G401 (cell line): ENCODE data around the gene SAA4. TPM values are rescaled to one million over a fixed set of nuclear protein-coding genes. Genes with fewer than 3 reads are reported as not detected.
"Not testable (repeated sequence)": the region's sequence is repeated elsewhere in the genome, so short reads cannot be mapped to it uniquely, and the experiment has no call there.

ENCODE experiments used
- DNase-seq: peaks from one replicate; pipeline ENCODE4 v3.0.0-alpha.2; 2015; ENCODE audit warnings: low spot score
- in situ Hi-C: cut with HindIII; loops from 2 replicates; pipeline ENCODE4 v1.10.0; 2016; ENCODE audit warnings: low sequenced_read_pairs, mixed read lengths
- total RNA-seq: library from RNA; depleted of rRNA; stranded (reverse); fragments of >200 nt; shearing (Covaris generic); gene quantifications from 2 replicates; pipeline ENCODE4 v1.2.3, GENCODE V29; 2014

SAA4 gene
- total RNA-seq, 1 experiment from 2014 or later: not detected

DNA sequence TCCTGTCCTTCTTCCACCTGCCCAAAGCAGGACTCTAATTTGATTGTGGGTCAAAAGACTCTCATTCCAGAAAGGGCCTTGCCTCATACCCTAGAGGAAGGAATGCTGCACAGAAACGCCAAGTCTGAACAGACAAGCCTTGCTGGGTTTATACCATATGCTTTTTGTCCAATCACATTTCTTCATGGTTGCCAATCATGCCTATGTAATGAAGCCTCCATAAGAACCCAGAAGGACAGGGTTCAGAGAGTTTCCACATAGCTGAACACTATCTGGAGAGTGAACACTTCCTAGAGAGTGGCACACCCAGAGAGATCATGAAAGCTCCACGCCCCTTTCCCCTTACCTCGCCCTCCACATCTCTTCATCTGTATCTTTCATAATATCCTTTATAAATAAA lies 16.6 kb upstream of the SAA4 start:
- in situ Hi-C loops: no loop called here
- no peak for DNase-seq

- DNase-seq: no peak
- in situ Hi-C loops: no loop called here
These were observed 12.0 kb upstream of the SAA4 start, which contains the start of gene SAA2 for GRCh38 chr11:18248561-18248960. Gene SAA2, minus strand, starts transcription at chr11:18248668. Its CDS starts 657 bp downstream, at chr11:18248011.

DNA sequence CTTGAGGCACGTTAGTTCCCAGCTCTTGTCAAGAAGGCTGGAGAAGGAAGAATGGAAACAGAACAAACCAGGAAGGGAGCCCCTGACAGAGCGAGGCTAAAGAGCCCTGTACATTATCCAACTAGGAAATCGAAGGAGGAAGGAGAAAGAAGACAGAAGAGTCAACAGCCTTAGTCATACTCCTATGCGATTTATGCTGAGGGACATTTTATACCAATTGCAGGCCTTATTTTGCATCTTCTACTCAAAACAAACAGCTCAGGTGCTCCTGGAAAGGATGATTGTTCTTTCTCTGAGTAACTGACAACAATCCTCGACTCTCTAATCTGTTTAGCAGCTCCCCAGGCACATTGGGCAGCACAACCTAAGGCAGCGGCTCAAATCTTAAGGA lies 10.6 kb upstream of the SAA4 start:
- DNase-seq, in situ Hi-C loops: not testable (repeated sequence)

DNA sequence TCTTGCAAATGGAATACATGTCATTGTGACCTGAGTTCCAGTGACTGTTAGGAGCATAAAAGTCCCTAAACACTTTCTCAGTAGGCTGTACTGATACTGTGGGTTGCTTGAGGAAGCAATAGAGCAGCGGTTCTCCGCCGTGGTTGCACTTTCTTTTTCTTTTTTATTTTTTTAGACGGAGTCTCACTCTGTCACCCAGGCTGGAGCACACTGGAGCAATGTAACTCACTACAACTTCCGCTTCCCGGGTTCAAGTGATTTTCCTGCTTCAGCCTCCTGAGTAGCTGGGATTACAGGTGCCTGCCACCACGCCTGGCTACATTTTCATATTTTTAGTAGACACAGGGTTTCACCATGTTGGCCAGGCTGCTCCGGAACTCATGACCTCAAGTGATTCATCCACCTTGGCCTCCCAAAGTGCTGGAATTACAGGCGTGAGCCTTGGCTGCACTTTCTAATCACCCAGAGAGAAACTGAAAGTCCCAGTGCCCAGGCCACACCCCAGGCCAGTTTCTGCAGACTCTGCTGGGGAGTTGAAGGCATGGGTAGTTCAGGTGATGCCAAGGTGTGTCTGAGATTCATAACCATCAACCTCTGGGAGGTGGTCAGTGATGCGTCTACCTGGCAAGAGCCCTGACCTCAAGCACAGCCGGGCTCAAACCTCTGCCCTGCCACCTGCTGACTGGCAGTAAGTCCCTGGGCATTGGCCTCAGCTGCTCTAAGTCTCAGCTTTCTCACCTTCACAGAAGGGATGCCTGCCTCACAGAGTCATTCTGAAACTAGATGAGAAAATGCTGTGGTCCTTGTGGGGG lies 10.0 kb upstream of the SAA4 start:
- in situ Hi-C loops, DNase-seq: not testable (repeated sequence)

GRCh38 chr11:18245396-18245795 lies 8.8 kb upstream of the SAA4 start:
- in situ Hi-C loops: no loop called here

DNA sequence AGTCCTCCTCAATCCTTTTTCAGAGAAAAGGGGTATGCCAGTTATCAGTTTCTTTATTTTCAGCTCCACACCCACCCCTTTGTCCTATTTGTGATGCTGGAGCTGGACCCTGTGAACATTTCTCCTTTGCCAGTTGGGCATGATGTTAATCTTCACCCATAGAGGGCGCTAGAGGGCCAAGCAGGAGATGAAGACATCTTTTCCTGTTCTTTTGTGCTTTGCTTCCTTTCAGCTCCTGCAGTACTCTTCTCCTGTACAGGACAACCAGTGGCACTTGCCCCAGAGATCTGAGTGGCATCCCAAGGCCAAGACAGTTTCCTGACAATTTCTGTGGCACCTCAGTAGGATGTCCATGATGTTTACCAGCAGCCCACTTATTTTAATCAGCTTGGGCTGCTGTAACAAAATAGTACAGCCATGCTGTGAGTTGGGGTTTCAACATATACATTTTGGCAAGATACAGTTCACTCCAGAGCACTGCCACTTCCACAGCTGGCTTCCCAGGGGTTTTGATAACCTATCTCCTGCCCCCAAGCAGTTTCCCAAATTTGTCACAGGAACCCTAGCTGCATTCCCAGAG lies 7.3 kb upstream of the SAA4 start:
- peak; percentile 44 for DNase-seq
- in situ Hi-C loops: no loop called here

More at GRCh38 chr11:18245396-18245795, 8.8 kb upstream of the SAA4 start:
- no peak for DNase-seq

- in situ Hi-C loops: no loop called here
- no peak for DNase-seq
These were observed 3.1 kb upstream of the SAA4 start for GRCh38 chr11:18239655-18240054.

GRCh38 chr11:18235394-18236334 lies 938 bp downstream of the SAA4 start:
- no peak for DNase-seq
- in situ Hi-C loops: no loop called here

GRCh38 chr11:18233912-18234311 lies 2.7 kb downstream of the SAA4 start:
- no peak for DNase-seq
- in situ Hi-C loops: no loop called here

DNA sequence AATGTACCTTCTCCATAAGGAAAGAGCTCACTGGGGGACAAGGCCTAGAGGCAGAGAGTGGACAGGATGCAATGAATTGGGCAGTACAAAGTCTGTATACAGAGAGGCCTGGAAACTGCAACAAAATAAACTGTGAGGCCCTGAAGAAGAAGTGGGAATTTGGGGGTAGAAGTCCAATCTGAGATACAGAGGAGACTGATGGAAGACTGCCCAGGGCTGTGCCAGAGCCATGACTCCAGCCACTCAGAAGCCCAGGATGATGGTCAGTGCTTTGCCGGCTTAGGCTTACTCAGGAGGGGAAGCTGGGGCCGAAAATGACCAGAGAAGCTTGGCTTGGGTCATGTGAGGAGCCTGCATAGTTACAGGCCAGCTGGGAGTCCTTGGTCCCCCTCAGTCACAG lies 5.7 kb downstream of the SAA4 start:
- no peak for DNase-seq
- in situ Hi-C loops: no loop called here

GRCh38 chr11:18229501-18229900 lies 7.1 kb downstream of the SAA4 start:
- DNase-seq: no peak
- in situ Hi-C loops: no loop called here

DNA sequence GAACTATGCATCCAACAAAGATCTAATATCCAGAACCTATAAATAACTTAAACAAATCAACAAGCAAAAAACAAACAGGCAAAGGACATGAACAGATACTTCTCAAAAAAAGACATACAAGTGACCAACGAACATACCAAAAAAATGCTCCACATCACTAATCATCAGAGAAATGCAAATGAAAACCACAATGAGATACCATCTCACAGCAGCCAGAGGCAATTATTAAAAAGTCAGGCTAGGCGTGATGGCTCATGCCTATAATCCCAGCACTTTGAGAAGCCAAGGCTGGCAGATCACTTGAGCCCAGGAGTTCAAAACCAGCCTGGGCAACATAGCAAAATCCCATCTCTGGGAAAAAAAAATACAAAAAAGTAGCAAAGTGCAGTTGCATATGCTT lies 10.7 kb downstream of the SAA4 start:
- in situ Hi-C loops: no loop called here
- DNase-seq: no peak

- in situ Hi-C loops: no loop called here
- DNase-seq: no peak
These were observed 12.8 kb downstream of the SAA4 start for GRCh38 chr11:18223591-18224387.

GRCh38 chr11:18222814-18223421 lies 13.7 kb downstream of the SAA4 start:
- no peak for DNase-seq
- in situ Hi-C loops: no loop called here

DNA sequence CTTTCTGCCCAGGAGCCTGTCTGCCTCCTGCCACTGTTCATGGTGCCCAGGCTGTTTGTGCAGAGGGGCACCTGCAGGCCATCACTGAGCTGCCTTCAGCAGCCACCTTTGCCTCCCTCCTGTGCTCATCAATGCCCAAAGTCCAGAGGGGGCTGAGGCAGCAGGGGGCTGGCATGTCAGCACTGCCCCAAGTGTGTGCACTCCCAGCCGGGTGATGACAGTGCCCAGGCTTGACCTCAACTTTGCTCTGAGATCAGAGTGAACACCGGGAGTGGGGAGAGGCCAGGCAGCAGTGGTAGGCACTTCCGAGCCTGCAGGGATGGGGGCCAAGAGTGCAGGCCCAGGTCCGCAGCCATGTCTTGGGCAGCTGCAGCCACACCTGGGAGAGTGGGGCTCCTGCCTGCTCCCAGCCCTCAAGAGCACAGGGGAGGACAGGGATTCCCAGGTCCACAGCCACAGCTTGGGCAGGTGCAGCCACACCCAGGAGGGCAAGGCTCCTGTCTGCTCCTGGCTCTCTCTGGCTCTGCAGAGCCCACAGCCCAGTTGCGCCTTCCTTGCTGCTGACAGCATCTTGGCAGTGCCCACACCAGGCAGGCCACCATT lies 15.2 kb downstream of the SAA4 start:
- in situ Hi-C loops: no loop called here
- no peak for DNase-seq

- DNase-seq: no peak
- in situ Hi-C loops: no loop called here
These were observed 27.5 kb downstream of the SAA4 start for GRCh38 chr11:18209058-18209457.

- in situ Hi-C loops: no loop called here
- DNase-seq: no peak
These were observed 31.8 kb downstream of the SAA4 start for GRCh38 chr11:18204771-18205170.

DNA sequence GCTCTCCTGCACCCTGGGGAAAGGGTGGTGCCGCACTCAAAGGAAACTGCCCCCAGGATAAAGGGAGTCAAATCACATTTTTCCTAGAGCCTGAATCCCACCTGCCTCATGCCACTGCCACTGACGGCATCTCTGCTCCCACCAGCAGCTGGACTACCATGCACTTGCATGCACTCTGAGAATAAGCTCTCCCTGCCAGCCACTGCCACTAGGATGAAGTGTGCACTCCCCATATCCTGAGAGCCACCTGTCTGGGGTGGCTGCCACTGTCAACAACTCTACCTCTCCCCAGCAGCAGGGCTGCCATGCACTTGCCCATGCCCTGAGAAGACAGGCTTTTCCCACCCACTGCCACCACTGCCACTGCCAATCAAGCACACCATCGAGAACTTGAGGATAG lies 32.4 kb downstream of the SAA4 start:
- in situ Hi-C loops: no loop called here
- no peak for DNase-seq
